ENCODE results near the gene BABAM2.
"Not testable (repeated sequence)": the region's sequence is repeated elsewhere in the genome, so short reads cannot be mapped to it uniquely, and the experiment has no call there.

Gene BABAM2

GRCh38 chr2:28370354-28370753 is 479.8 kb downstream of the BABAM2 start:
- no peak for TF ChIP-seq PKNOX1 (IDR thresholded peaks at IDR 0.05)
- TF ChIP-seq L3MBTL2 (conservative IDR thresholded peaks at IDR 0.05), result no peak
- no peak for TF ChIP-seq ARNT (IDR thresholded peaks at IDR 0.05)
- no peak for TF ChIP-seq SUZ12 (IDR thresholded peaks at IDR 0.05)
- no peak for TF ChIP-seq SP1 (IDR thresholded peaks at IDR 0.05)
- ChIA-PET CTCF (no interaction called here), POLR2A (no interaction called here)
- DNase-seq (ENCODE audit: extremely low spot score), result no peak

- DNase-seq (ENCODE audit: extremely low spot score); CTCF ChIA-PET; POLR2A ChIA-PET: not testable (repeated sequence)
Observed at GRCh38 chr2:28371728-28372127, 481.2 kb downstream of the BABAM2 start.

- no peak for DNase-seq (ENCODE audit: extremely low spot score)
- ChIA-PET POLR2A (no interaction called here), CTCF (interaction anchor here (0.6 kb wide), 1 partner anchor 34 kb away, joined by 4 read pairs; no protein-coding TSS in a partner anchor)
- no peak for TF ChIP-seq BHLHE40 (IDR thresholded peaks at IDR 0.05; ENCODE audit: borderline replicate concordance)
- no peak for TF ChIP-seq L3MBTL2 (conservative IDR thresholded peaks at IDR 0.05)
- TF ChIP-seq LEF1 (IDR thresholded peaks at IDR 0.05; ENCODE audit: borderline replicate concordance), result no peak
- TF ChIP-seq PKNOX1 (IDR thresholded peaks at IDR 0.05), result no peak
Observed at GRCh38 chr2:28373854-28374253, 483.3 kb downstream of the BABAM2 start.

- CTCF ChIA-PET, result no interaction called here
- DNase-seq (ENCODE audit: extremely low spot score), result no peak
- TF ChIP-seq SP1 (IDR thresholded peaks at IDR 0.05), result no peak
- TF ChIP-seq CTBP1 (IDR thresholded peaks at IDR 0.05; ENCODE audit: borderline replicate concordance), result no peak
- no peak for TF ChIP-seq HDGF (IDR thresholded peaks at IDR 0.05; ENCODE audit: borderline replicate concordance)
- TF ChIP-seq PKNOX1 (IDR thresholded peaks at IDR 0.05), result no peak
- TF ChIP-seq SUZ12 (IDR thresholded peaks at IDR 0.05), result no peak
- no peak for TF ChIP-seq FOXM1 (IDR thresholded peaks at IDR 0.05; ENCODE audit: borderline replicate concordance)
- TF ChIP-seq ELF4 (IDR thresholded peaks at IDR 0.05), result no peak
- TF ChIP-seq ARNT (IDR thresholded peaks at IDR 0.05), result no peak
- TF ChIP-seq FOXA1 (IDR thresholded peaks at IDR 0.05), result no peak
- no peak for TF ChIP-seq L3MBTL2 (conservative IDR thresholded peaks at IDR 0.05)
- no peak for TF ChIP-seq LEF1 (IDR thresholded peaks at IDR 0.05; ENCODE audit: borderline replicate concordance)
- no peak for TF ChIP-seq BHLHE40 (IDR thresholded peaks at IDR 0.05; ENCODE audit: borderline replicate concordance)
- no peak for TF ChIP-seq ZNF384 (IDR thresholded peaks at IDR 0.05)
- TF ChIP-seq TARDBP (IDR thresholded peaks at IDR 0.05), result no peak
- no peak for TF ChIP-seq FOXK2 (IDR thresholded peaks at IDR 0.05)
- TF ChIP-seq NFRKB (IDR thresholded peaks at IDR 0.05), result no peak
- POLR2A ChIA-PET, result no interaction called here
Observed at GRCh38 chr2:28374331-28374730, 483.8 kb downstream of the BABAM2 start.

GRCh38 chr2:28375236-28375635 is 484.7 kb downstream of the BABAM2 start:
- POLR2A ChIA-PET, result no interaction called here
- TF ChIP-seq NFRKB (IDR thresholded peaks at IDR 0.05) (no peak), SP1 (IDR thresholded peaks at IDR 0.05) (no peak), FOXA1 (IDR thresholded peaks at IDR 0.05) (no peak), FOXM1 (IDR thresholded peaks at IDR 0.05; ENCODE audit: borderline replicate concordance) (no peak)
- CTCF ChIA-PET, result no interaction called here
- no peak for DNase-seq (ENCODE audit: extremely low spot score)

GRCh38 chr2:28375742-28376631 is 485.5 kb downstream of the BABAM2 start:
- CTCF ChIA-PET, result interaction anchor here (0.6 kb wide), 1 partner anchor 61 kb away, joined by 7 read pairs; no protein-coding TSS in a partner anchor
- POLR2A ChIA-PET, result no interaction called here
- TF ChIP-seq BHLHE40 (IDR thresholded peaks at IDR 0.05; ENCODE audit: borderline replicate concordance), result no peak
- DNase-seq (ENCODE audit: extremely low spot score), result no peak

- ChIA-PET POLR2A (no interaction called here), CTCF (no interaction called here)
- DNase-seq (ENCODE audit: extremely low spot score), result no peak
- TF ChIP-seq ELF4 (IDR thresholded peaks at IDR 0.05), result no peak
- no peak for TF ChIP-seq L3MBTL2 (conservative IDR thresholded peaks at IDR 0.05)
- TF ChIP-seq BHLHE40 (IDR thresholded peaks at IDR 0.05; ENCODE audit: borderline replicate concordance), result no peak
- no peak for TF ChIP-seq CTBP1 (IDR thresholded peaks at IDR 0.05; ENCODE audit: borderline replicate concordance)
- no peak for TF ChIP-seq NFRKB (IDR thresholded peaks at IDR 0.05)
- TF ChIP-seq ARNT (IDR thresholded peaks at IDR 0.05), result no peak
- TF ChIP-seq HDGF (IDR thresholded peaks at IDR 0.05; ENCODE audit: borderline replicate concordance), result no peak
- no peak for TF ChIP-seq TARDBP (IDR thresholded peaks at IDR 0.05)
- no peak for TF ChIP-seq FOXK2 (IDR thresholded peaks at IDR 0.05)
- no peak for TF ChIP-seq SP1 (IDR thresholded peaks at IDR 0.05)
- TF ChIP-seq ZNF384 (IDR thresholded peaks at IDR 0.05), result no peak
- TF ChIP-seq FOXA1 (IDR thresholded peaks at IDR 0.05), result no peak
- no peak for TF ChIP-seq SUZ12 (IDR thresholded peaks at IDR 0.05)
- TF ChIP-seq FOXM1 (IDR thresholded peaks at IDR 0.05; ENCODE audit: borderline replicate concordance), result no peak
- no peak for TF ChIP-seq LEF1 (IDR thresholded peaks at IDR 0.05; ENCODE audit: borderline replicate concordance)
Observed at GRCh38 chr2:28377195-28377816, 486.8 kb downstream of the BABAM2 start.

Measured in HEK293T (cell line).